Fibroblast of lung (primary cell): ENCODE data around the gene XXYLT1. TPM values are rescaled to one million over a fixed set of nuclear protein-coding genes. Genes with fewer than 3 reads are reported as not detected.

ENCODE experiments used
- DNase-seq, 2 donors: peaks; one replicate each; pipeline versions ENCODE4 v3.0.0 to v3.0.0-alpha.2; 2010; ENCODE audit warnings: low read depth in 2 of 2
- H2AFZ ChIP-seq: 2 replicates; pipeline ENCODE4 v1.5.1; 2012; ENCODE audit warnings: low read length, control low read depth, inconsistent platforms
- H3K27ac ChIP-seq: 2 replicates; pipeline ENCODE4 v1.5.1; 2011; ENCODE audit warnings: low read length, control low read depth; ENCODE audit not compliant: insufficient read depth
- H3K27me3 ChIP-seq: 2 replicates; pipeline ENCODE4 v1.5.1; 2011; ENCODE audit warnings: mild to moderate bottlenecking, low read length; ENCODE audit not compliant: control insufficient read depth, insufficient read depth
- H3K36me3 ChIP-seq: 2 replicates; pipeline ENCODE4 v1.5.1; 2011; ENCODE audit warnings: low read length; ENCODE audit not compliant: control insufficient read depth, insufficient read depth
- H3K4me1 ChIP-seq: 2 replicates; pipeline ENCODE4 v1.5.1; 2011; ENCODE audit warnings: low read length; ENCODE audit not compliant: control insufficient read depth, insufficient read depth; ENCODE audit errors: extremely low read depth
- H3K4me2 ChIP-seq: 2 replicates; pipeline ENCODE4 v1.5.1; 2011; ENCODE audit warnings: low read length, control low read depth; ENCODE audit not compliant: insufficient read depth; ENCODE audit errors: extremely low read depth
- H3K4me3 ChIP-seq, 4 experiments: fragments of 200-600 bp in 1 of 4; sonication (generic) in 1 of 4; replicated peaks in 1 of 4; 2 replicates each; pipeline ENCODE4 v1.5.1; 2011 to 2016; ENCODE audit warnings: low read length in 4 of 4, low read depth in 3 of 4, mild to moderate bottlenecking in 3 of 4, control low read depth in 2 of 4, inconsistent platforms in 1 of 4, mixed read lengths in 1 of 4; ENCODE audit not compliant: insufficient read depth in 1 of 4; ENCODE audit errors: control extremely low read depth in 1 of 4
- H3K79me2 ChIP-seq: 2 replicates; pipeline ENCODE4 v1.5.1; 2012; ENCODE audit warnings: mild to moderate bottlenecking, low read length, inconsistent platforms; ENCODE audit not compliant: control insufficient read depth, insufficient read depth
- H3K9ac ChIP-seq: 2 replicates; pipeline ENCODE4 v1.5.1; 2011; ENCODE audit warnings: mild to moderate bottlenecking, low read length, control low read depth; ENCODE audit not compliant: insufficient read depth
- H3K9me3 ChIP-seq: 2 replicates; pipeline ENCODE4 v1.5.1; 2012; ENCODE audit warnings: low read depth, low read length; ENCODE audit not compliant: control insufficient read depth, insufficient read depth
- H4K20me1 ChIP-seq: 2 replicates; pipeline ENCODE4 v1.5.1; 2011; ENCODE audit warnings: low read length; ENCODE audit not compliant: control insufficient read depth, insufficient read depth; ENCODE audit errors: extremely low read depth
- EZH2 ChIP-seq: IDR thresholded peaks from 2 replicates; pipeline ENCODE4 v1.5.1; 2012; ENCODE audit warnings: low read length, control low read depth, mild to moderate bottlenecking; ENCODE audit errors: missing control alignments
- polyA plus RNA-seq, 2 donors: library from polyadenylated mRNA; depleted of rRNA in 1 of 2; stranded (reverse) in 1 of 2; unstranded in 1 of 2; fragments of >200 nt; gene quantifications; 2 replicates each; pipeline ENCODE4 v1.2.1, GENCODE V29; 2011 to 2012; ENCODE audit warnings: missing spikeins in 1 of 2
- total RNA-seq: library from RNA; depleted of rRNA; stranded (reverse); fragments of >200 nt; gene quantifications from 2 replicates; pipeline ENCODE4 v1.2.1, GENCODE V29; 2014
- TF ChIP-seq, protein P1 (sequence below), 2 donors: IDR thresholded peaks in 1 of 2; conservative IDR thresholded peaks in 1 of 2; 1 replicate in 1 of 2; 2 replicates in 1 of 2; pipeline ENCODE4 v1.5.1; 2011 to 2012; ENCODE audit warnings: low read length in 2 of 2, control low read depth in 1 of 2, inconsistent platforms in 1 of 2, low read depth in 1 of 2, mild to moderate bottlenecking in 1 of 2

Gene XXYLT1
- total and polyA plus RNA-seq, 2 donors (not counting 1 experiment from before 2014, with no cell fraction given): 12.4 to 18.5 TPM

DNA sequence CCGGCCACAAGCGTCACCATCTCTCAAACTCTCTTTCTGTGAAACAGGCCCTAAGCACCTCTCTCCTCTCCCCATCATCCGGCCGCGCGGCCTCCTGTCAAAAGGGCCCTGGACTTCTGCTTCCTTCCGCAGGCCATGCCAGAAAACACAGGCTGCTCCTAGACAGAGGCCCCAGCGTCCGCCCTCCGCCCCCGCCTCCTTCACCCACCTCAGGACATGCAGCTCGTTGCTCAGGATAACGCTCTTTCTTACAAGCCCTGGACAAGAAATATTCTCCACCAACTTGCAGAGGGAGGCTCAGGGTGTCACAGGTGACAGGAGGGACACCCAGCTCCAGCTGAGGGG is 212.0 kb downstream of the XXYLT1 start:
- DNase-seq: no peak
- H3K4me2 ChIP-seq: no peak overlapping the region
- H3K9me3 ChIP-seq: no peaks in the 10 kb centered on the region
- no peaks in the 10 kb centered on the region for H3K27me3 ChIP-seq
- H3K36me3 ChIP-seq: no peaks in the 10 kb centered on the region
- no peaks in the 10 kb centered on the region for H3K4me1 ChIP-seq
- H2AFZ ChIP-seq: no peak overlapping the region
- no peak overlapping the region for H3K27ac ChIP-seq
- no peak overlapping the region for H3K4me3 ChIP-seq
- TF ChIP-seq, protein P1, sequence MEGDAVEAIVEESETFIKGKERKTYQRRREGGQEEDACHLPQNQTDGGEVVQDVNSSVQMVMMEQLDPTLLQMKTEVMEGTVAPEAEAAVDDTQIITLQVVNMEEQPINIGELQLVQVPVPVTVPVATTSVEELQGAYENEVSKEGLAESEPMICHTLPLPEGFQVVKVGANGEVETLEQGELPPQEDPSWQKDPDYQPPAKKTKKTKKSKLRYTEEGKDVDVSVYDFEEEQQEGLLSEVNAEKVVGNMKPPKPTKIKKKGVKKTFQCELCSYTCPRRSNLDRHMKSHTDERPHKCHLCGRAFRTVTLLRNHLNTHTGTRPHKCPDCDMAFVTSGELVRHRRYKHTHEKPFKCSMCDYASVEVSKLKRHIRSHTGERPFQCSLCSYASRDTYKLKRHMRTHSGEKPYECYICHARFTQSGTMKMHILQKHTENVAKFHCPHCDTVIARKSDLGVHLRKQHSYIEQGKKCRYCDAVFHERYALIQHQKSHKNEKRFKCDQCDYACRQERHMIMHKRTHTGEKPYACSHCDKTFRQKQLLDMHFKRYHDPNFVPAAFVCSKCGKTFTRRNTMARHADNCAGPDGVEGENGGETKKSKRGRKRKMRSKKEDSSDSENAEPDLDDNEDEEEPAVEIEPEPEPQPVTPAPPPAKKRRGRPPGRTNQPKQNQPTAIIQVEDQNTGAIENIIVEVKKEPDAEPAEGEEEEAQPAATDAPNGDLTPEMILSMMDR (conservative IDR thresholded peaks at IDR 0.05 in 1 of 2, IDR thresholded peaks at IDR 0.05 in 1 of 2; ENCODE audit: low read depth in 1 of 2, low read length in 2 of 2): no peak
- no peaks in the 10 kb centered on the region for H3K79me2 ChIP-seq
- H3K9ac ChIP-seq: no peak overlapping the region
- no peaks in the 10 kb centered on the region for H4K20me1 ChIP-seq

DNA sequence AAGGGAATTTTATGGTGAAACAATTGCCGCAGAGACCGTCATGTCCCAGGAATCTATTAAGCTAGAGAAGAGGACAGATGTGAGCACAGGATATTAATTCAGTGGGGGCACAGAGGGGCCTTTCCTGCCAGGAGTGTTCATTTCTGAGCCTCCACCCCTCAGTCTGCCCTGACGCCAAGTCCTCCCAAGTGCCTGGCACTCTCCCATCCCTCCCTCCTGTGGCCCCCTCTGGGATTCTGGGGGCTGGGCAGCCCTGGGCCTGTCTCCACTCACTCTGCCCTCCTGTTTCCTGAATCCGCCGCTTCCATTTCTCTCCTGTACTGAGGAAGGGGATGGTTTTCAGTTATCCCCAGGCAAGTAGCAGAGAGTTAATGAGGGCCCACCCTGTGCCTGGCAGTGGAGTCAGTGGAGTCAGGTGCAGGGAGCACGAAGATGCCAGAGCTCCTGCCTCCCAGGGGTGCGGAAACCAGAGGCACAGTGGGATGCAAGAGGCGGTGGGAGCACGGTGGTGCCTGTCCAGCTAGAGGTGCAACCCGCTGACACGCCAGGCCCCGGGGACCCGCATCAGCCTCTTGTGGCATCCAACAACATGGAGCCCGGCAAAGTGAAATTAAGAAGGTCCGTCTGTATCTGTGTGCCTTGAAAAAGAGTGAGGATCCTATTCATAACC is 212.5 kb downstream of the XXYLT1 start:
- no peaks in the 10 kb centered on the region for H3K27me3 ChIP-seq
- H3K9ac ChIP-seq: no peak overlapping the region
- no peak for DNase-seq

DNA sequence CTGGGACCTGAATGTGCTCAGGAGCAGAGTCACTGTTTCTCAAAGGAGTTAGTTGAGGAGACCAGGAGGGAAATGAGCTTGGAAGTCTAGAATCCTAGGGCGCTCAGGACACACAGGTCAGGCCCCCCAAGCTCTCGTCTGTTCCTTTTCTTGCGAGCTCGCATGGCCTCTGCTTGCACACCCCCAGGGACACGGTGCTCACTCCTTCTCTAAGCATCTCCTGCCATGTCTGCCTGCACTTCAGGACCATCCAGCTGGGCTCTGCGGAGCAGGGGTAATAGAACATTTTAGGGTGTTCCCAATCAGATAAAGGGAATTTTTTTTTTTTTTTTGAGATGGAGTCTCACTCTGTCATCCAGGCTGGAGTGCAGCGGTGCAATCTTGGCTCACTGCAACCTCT is 213.2 kb downstream of the XXYLT1 start:
- Histone ChIP-seq H4K20me1 (no peaks in the 10 kb centered on the region), H3K27ac (no peak overlapping the region), H3K4me3 (no peak overlapping the region), H3K9ac (no peak overlapping the region), H3K36me3 (no peaks in the 10 kb centered on the region), H2AFZ (no peak overlapping the region), H3K9me3 (no peaks in the 10 kb centered on the region), H3K27me3 (no peaks in the 10 kb centered on the region), H3K4me1 (no peaks in the 10 kb centered on the region), H3K4me2 (no peak overlapping the region), H3K79me2 (no peaks in the 10 kb centered on the region)
- DNase-seq: no peak
- no peak for TF ChIP-seq EZH2
- TF ChIP-seq, protein P1 (conservative IDR thresholded peaks at IDR 0.05 in 1 of 2, IDR thresholded peaks at IDR 0.05 in 1 of 2; ENCODE audit: low read depth in 1 of 2, low read length in 2 of 2): no peak

More for the DNA sequence above, 212.5 kb downstream of the XXYLT1 start:
- Histone ChIP-seq H3K79me2 (no peaks in the 10 kb centered on the region), H2AFZ (no peak overlapping the region), H3K36me3 (no peaks in the 10 kb centered on the region), H3K9me3 (no peaks in the 10 kb centered on the region), H3K4me1 (no peaks in the 10 kb centered on the region), H4K20me1 (no peaks in the 10 kb centered on the region), H3K27ac (no peak overlapping the region), H3K4me3 (no peak overlapping the region), H3K4me2 (no peak overlapping the region)
- TF ChIP-seq, protein P1 (conservative IDR thresholded peaks at IDR 0.05 in 1 of 2, IDR thresholded peaks at IDR 0.05 in 1 of 2; ENCODE audit: low read depth in 1 of 2, low read length in 2 of 2): no peak
- no peak for TF ChIP-seq EZH2
